Glutamatergic neuron (in vitro differentiated cells): ENCODE measurements around the gene AGTRAP. TPM values are rescaled to one million over a fixed set of nuclear protein-coding genes. Genes with fewer than 3 reads are reported as not detected.

Experiments
- DNase-seq: peaks from one replicate; pipeline ENCODE4 v3.0.0; 2022
- H3K27ac Mint-ChIP-seq: one replicate; pipeline ENCODE4 v1.8.0; 2020; ENCODE audit warnings: mild to moderate bottlenecking, mixed read lengths, inconsistent platforms; ENCODE audit not compliant: unreplicated experiment
- H3K27me3 Mint-ChIP-seq: one replicate; pipeline ENCODE4 v1.8.0; 2020; ENCODE audit warnings: mild to moderate bottlenecking, moderate library complexity, mixed read lengths, inconsistent platforms; ENCODE audit not compliant: unreplicated experiment
- H3K36me3 Mint-ChIP-seq: one replicate; pipeline ENCODE4 v1.8.0; 2020; ENCODE audit warnings: mild to moderate bottlenecking, mixed read lengths, inconsistent platforms; ENCODE audit not compliant: unreplicated experiment
- H3K4me1 Mint-ChIP-seq: one replicate; pipeline ENCODE4 v1.8.0; 2020; ENCODE audit warnings: mild to moderate bottlenecking, low read depth, mixed read lengths, inconsistent platforms; ENCODE audit not compliant: unreplicated experiment
- H3K4me3 Mint-ChIP-seq: one replicate; pipeline ENCODE4 v1.8.0; 2020; ENCODE audit warnings: mild to moderate bottlenecking, mixed read lengths, inconsistent platforms; ENCODE audit not compliant: unreplicated experiment
- H3K9me3 Mint-ChIP-seq: one replicate; pipeline ENCODE4 v1.8.0; 2020; ENCODE audit warnings: mild to moderate bottlenecking, moderate library complexity, mixed read lengths, inconsistent platforms; ENCODE audit not compliant: unreplicated experiment
- CTCF ChIP-seq: fragments of 200-600 bp; sonication (generic); IDR thresholded peaks from one replicate; pipeline ENCODE4 v1.5.0; 2021; ENCODE audit not compliant: partially characterized antibody, unreplicated experiment
- total RNA-seq: library from RNA; stranded (reverse); fragmentation: NEBNext Ultra II Directional; extraction: Animal tissue kit (Norgen Biotek cat#: 25700); gene quantifications from one replicate; pipeline ENCODE4 v1.2.1, GENCODE V29; 2021; ENCODE audit not compliant: unreplicated experiment

Gene AGTRAP
- total RNA-seq, 1 donor from 2014 or later = 6.1 TPM

GRCh38 chr1:11799896-11800295 is 64.0 kb downstream of the AGTRAP start:
- DNase-seq = no peak
- H3K36me3 Mint-ChIP-seq = no peaks in the 10 kb centered on the region
- H3K27me3 Mint-ChIP-seq = peaks cover 11% of the 10 kb centered on the region
- no peak overlapping the region for H3K27ac Mint-ChIP-seq
- no peak overlapping the region for H3K4me3 Mint-ChIP-seq
- H3K9me3 Mint-ChIP-seq = peaks cover 12% of the 10 kb centered on the region
- H3K4me1 Mint-ChIP-seq = peaks cover 20% of the 10 kb centered on the region
- TF ChIP-seq CTCF = no peak

GRCh38 chr1:11800391-11800755 is 64.4 kb downstream of the AGTRAP start:
- Mint-ChIP-seq H3K27ac (no peak overlapping the region), H3K9me3 (peaks cover 12% of the 10 kb centered on the region)
- no peak for TF ChIP-seq CTCF

More at GRCh38 chr1:11800391-11800755, 64.4 kb downstream of the AGTRAP start:
- no peak overlapping the region for H3K4me3 Mint-ChIP-seq
- no peaks in the 10 kb centered on the region for H3K36me3 Mint-ChIP-seq
- no peak for DNase-seq
- H3K27me3 Mint-ChIP-seq = peaks cover 8% of the 10 kb centered on the region
- peaks cover 20% of the 10 kb centered on the region for H3K4me1 Mint-ChIP-seq

Other genes with a start within 250 kb of the AGTRAP start
- gene FBXO2, start 81.7 kb upstream of the AGTRAP start, total RNA-seq = 22.2 TPM
- gene FBXO44, start 81.3 kb upstream of the AGTRAP start, total RNA-seq = 51.7 TPM
- 1.3 TPM for gene FBXO6, start 71.9 kb upstream of the AGTRAP start, total RNA-seq
- gene MAD2L2, start 55.0 kb upstream of the AGTRAP start, total RNA-seq = 90.2 TPM
- gene DRAXIN, start 44.4 kb upstream of the AGTRAP start, total RNA-seq = 111 TPM
- gene C1orf167, start 26.1 kb downstream of the AGTRAP start, total RNA-seq = not detected
- gene MTHFR, start 69.8 kb downstream of the AGTRAP start, total RNA-seq = 83.2 TPM
- gene CLCN6, start 70.1 kb downstream of the AGTRAP start, total RNA-seq = 94.3 TPM
- gene NPPA, start 111.6 kb downstream of the AGTRAP start, total RNA-seq = not detected
- gene NPPB, start 122.8 kb downstream of the AGTRAP start, total RNA-seq = not detected
- gene KIAA2013, start 190.3 kb downstream of the AGTRAP start, total RNA-seq = 35.7 TPM
- 113 TPM for gene PLOD1, start 198.6 kb downstream of the AGTRAP start, total RNA-seq
- 61.9 TPM for gene MFN2, start 244.3 kb downstream of the AGTRAP start, total RNA-seq